Stomach (tissue), 9 donors: ENCODE measurements around the gene SLC38A10. TPM values are rescaled to one million over a fixed set of nuclear protein-coding genes. Genes with fewer than 3 reads are reported as not detected.

Experiments
- DNase-seq, 2 donors: peaks; one replicate each; pipeline versions ENCODE4 v3.0.0 to v3.0.0-alpha.2; 2013 to 2019
- H3K27ac ChIP-seq, 5 donors: fragments of 200-600 bp in 4 of 5; sonication (generic) in 4 of 5; one replicate each; pipeline ENCODE4 v1.5.1; 2013 to 2019; ENCODE audit warnings: mild to moderate bottlenecking in 1 of 5, moderate library complexity in 1 of 5
- H3K27me3 ChIP-seq, 3 donors: fragments of 200-600 bp; sonication (generic); one replicate each; pipeline ENCODE4 v1.5.1; 2017 to 2019; ENCODE audit warnings: mixed run types in 1 of 3
- H3K36me3 ChIP-seq, 4 donors: fragments of 200-600 bp; sonication (generic); 1 replicate in 3 of 4; 2 replicates in 1 of 4; pipeline ENCODE4 v1.5.1; 2016 to 2019
- H3K4me1 ChIP-seq, 4 donors: fragments of 200-600 bp; sonication (generic); one replicate each; pipeline ENCODE4 v1.5.1; 2016 to 2019
- H3K4me3 ChIP-seq, 4 donors: fragments of 200-600 bp; sonication (generic) in 3 of 4; one replicate each; pipeline ENCODE4 v1.5.1; 2016 to 2019; ENCODE audit warnings: mild to moderate bottlenecking in 1 of 4
- H3K9me3 ChIP-seq, 4 donors: fragments of 200-600 bp; sonication (generic); one replicate each; pipeline ENCODE4 v1.5.1; 2016 to 2019
- EP300 ChIP-seq: sonication (generic); formaldehyde crosslinking; IDR thresholded peaks from one replicate; pipeline ENCODE4 v1.6.1; 2017; ENCODE audit warnings: antibody characterized with exemption
- POLR2A ChIP-seq, 4 donors: fragments of 450-650 bp; IDR thresholded peaks; one replicate each; pipeline ENCODE4 v1.6.1; 2016; ENCODE audit warnings: antibody characterized with exemption in 4 of 4, control low read depth in 2 of 4, mild to moderate bottlenecking in 1 of 4, moderate library complexity in 1 of 4
- POLR2AphosphoS5 ChIP-seq, 3 donors: sonication (generic); formaldehyde crosslinking; IDR thresholded peaks; one replicate each; pipeline ENCODE4 v1.6.1; 2016; ENCODE audit warnings: antibody characterized with exemption in 3 of 3
- WGBS, 5 donors: extraction: QIAGEN DNeasy Blood & Tissue Kit in 3 of 5; methylation state at CpG; one replicate each; pipeline versions ENCODE4 v1.1.5 to v1.1.7; 2013 to 2018; 5-methylcytosine and 5-hydroxymethylcytosine counted together
- intact Hi-C: fragments of 100-400 bp; cut with DNase I; formaldehyde crosslinking; loops from one replicate; pipeline ENCODE4 v1.15.1; 2023; ENCODE audit warnings: low total_unique reads
- polyA plus RNA-seq, 3 donors: library from polyadenylated mRNA; stranded (reverse); fragments of 200-250 nt; gene quantifications; one replicate each; pipeline ENCODE4 v1.2.3, GENCODE V29; 2013
- total RNA-seq, 5 donors: library from RNA; depleted of rRNA; stranded (reverse); fragments of >200 nt; gene quantifications; one replicate each; pipeline versions ENCODE4 v1.1.0 to v1.2.3, GENCODE V29; 2014 to 2016
- TF ChIP-seq, protein P1 (sequence below), 7 experiments: fragments of 450-650 bp in 4 of 7; fragments of 200-600 bp in 3 of 7; sonication (generic) in 3 of 7; IDR thresholded peaks; one replicate each; pipeline ENCODE4 v1.5.1; 2016 to 2019; ENCODE audit warnings: antibody characterized with exemption in 7 of 7, control low read depth in 2 of 7, mild to moderate bottlenecking in 1 of 7
- donor health status: healthy with polysubstance abuse.
- donor health status: Bipolar disorder and iron deficiency.
- donor health status: healthy.

The SLC38A10 gene
- total and polyA plus RNA-seq, 8 donors = 18.6 to 140 (median 67.3) TPM

DNA sequence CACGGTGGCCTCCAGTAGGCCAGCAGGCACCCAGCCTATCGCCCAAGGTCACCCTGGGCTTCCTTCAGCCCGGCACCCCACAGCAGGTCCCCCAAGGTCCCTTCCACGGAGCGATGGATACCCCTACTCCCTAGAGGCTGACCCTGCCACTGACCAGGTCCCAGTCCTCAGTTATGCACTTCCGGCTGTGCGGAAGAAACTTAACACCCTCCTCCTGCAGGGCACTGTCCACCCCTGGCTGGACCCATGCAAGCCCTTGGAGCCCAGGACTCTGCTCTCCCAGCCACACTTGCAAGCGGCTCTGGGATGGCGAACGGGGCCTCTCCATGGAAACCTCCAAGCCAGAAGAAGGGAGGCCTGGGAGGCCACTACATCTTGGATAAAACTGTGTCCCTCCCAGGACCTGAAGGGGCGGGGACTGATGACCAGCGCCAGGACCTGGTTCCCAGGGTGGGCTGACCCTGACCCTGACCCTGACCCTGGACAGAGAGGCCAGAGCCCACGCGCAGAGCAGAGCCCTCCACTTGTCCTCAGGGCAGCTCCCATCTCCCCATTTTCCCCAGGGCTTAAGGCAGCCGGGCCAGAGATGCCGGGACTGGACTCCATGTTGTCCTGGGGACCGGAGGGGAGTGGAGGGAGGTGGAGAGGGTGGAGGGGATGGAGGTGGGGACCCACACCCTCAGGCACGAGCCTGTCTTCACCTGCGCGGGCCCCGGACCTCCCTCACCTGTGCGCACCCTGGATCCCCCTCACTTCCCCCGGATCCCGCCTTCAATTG lies 73.1 kb downstream of the SLC38A10 start:
- no peak for DNase-seq
- H3K27ac ChIP-seq = peak overlapping the region in 3 of 5 donors; percentile 69 to 76 (median 73)

DNA sequence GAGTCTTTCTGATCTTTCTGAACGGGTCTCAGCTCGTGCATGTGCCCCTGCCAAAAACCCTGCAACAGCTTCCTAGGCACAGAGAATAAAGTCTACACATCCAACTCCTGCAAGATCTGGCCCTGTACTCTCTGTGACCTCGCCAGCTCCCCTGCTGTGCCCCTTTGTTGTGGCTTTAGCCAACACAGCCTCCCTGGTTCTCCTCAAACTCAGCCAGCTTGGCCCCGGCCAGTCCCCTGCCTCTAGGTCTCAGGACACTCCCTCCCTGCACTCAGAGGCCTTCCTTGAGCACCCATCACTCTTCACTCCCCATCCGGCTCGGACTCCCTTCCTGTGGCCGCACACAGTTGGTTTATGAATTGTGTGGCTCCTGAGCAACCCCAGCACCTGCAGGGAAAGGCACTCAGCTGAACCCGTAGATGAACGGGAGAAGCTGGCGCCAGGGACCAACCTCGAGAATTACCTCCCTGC lies 73.7 kb downstream of the SLC38A10 start:
- Histone ChIP-seq H3K36me3 (peaks cover 0 to 36% (median 24%) of the 10 kb centered on the region in 4 donors), H3K27ac (no peak overlapping the region), H3K9me3 (no peaks in the 10 kb centered on the region), H3K4me1 (peaks cover 19 to 26% (median 26%) of the 10 kb centered on the region in 4 donors), H3K27me3 (no peaks in the 10 kb centered on the region), H3K4me3 (peak overlapping the region in 3 of 4 donors; percentile 83 to 92 (median 88))
- DNase-seq = no peak
- intact Hi-C loops = no loop called here
- 58 to 72% (median 65%) methylated on average over 11 of the region's 11 CpGs for WGBS, 5 donors
- TF ChIP-seq, protein P1, sequence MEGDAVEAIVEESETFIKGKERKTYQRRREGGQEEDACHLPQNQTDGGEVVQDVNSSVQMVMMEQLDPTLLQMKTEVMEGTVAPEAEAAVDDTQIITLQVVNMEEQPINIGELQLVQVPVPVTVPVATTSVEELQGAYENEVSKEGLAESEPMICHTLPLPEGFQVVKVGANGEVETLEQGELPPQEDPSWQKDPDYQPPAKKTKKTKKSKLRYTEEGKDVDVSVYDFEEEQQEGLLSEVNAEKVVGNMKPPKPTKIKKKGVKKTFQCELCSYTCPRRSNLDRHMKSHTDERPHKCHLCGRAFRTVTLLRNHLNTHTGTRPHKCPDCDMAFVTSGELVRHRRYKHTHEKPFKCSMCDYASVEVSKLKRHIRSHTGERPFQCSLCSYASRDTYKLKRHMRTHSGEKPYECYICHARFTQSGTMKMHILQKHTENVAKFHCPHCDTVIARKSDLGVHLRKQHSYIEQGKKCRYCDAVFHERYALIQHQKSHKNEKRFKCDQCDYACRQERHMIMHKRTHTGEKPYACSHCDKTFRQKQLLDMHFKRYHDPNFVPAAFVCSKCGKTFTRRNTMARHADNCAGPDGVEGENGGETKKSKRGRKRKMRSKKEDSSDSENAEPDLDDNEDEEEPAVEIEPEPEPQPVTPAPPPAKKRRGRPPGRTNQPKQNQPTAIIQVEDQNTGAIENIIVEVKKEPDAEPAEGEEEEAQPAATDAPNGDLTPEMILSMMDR (IDR thresholded peaks at IDR 0.05) = no peak
- no peak for TF ChIP-seq POLR2AphosphoS5 (IDR thresholded peaks at IDR 0.05)
- TF ChIP-seq EP300 = no peak
- no peak for TF ChIP-seq POLR2A (IDR thresholded peaks at IDR 0.05)

More for the DNA sequence above, 73.1 kb downstream of the SLC38A10 start:
- intact Hi-C loops = no loop called here
- peaks cover 19 to 26% (median 26%) of the 10 kb centered on the region in 4 donors for H3K4me1 ChIP-seq
- H3K36me3 ChIP-seq = peaks cover 0 to 29% (median 21%) of the 10 kb centered on the region in 4 donors
- H3K9me3 ChIP-seq = no peaks in the 10 kb centered on the region
- no peak for TF ChIP-seq EP300
- TF ChIP-seq POLR2A (IDR thresholded peaks at IDR 0.05) = no peak
- WGBS, 5 donors = 11 to 22% (median 14%) methylated on average over 17 to 24 of the region's 24 CpGs
- H3K27me3 ChIP-seq = no peaks in the 10 kb centered on the region
- H3K4me3 ChIP-seq = peak overlapping the region; percentile 78 to 92 (median 86)

DNA sequence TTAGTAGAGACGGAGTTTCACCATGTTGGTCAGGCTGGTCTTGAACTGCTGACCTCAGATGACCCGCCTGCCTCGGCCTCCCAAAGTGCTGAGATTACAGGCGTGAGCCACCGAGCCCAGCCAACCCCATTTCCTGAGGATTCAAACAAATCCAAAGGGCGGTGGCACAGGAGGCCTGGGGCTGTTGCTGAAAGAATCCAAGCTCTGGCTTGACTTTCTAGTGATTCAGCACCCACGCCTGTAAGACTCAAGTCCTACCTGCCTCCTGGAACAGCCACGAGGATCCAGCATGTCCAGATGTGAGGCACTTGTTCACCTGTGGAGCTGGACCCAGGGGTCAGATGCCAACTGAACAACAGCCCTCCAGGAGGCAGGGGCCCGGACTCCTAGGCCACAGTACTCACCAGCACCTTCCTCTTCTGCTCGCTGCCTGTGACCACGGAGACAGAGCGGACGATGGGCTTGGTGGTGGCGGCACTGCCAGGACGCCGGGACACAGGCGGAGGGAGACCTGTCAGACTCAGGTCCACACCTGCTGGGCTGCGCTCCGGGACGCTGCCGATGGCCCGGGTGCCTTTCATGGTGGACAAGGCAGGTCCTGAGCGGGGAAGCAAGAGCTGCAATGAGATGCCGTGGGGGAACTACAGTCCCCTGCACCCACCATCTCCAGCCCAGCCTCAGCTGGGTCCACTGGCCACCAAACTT lies 75.5 kb downstream of the SLC38A10 start:
- Histone ChIP-seq H3K27me3 (no peaks in the 10 kb centered on the region), H3K9me3 (no peaks in the 10 kb centered on the region), H3K36me3 (peaks cover 0 to 36% (median 24%) of the 10 kb centered on the region in 4 donors), H3K4me3 (no peak overlapping the region), H3K4me1 (peaks cover 19 to 26% (median 26%) of the 10 kb centered on the region in 4 donors), H3K27ac (no peak overlapping the region)
- no peak for DNase-seq
- TF ChIP-seq EP300 = no peak
- TF ChIP-seq POLR2AphosphoS5 (IDR thresholded peaks at IDR 0.05) = no peak
- no peak for TF ChIP-seq POLR2A (IDR thresholded peaks at IDR 0.05)
- TF ChIP-seq, protein P1 (IDR thresholded peaks at IDR 0.05) = no peak
- intact Hi-C loops = no loop called here
- 94 to 96% (median 94%) methylated on average over 23 to 24 of the region's 24 CpGs for WGBS, 5 donors

DNA sequence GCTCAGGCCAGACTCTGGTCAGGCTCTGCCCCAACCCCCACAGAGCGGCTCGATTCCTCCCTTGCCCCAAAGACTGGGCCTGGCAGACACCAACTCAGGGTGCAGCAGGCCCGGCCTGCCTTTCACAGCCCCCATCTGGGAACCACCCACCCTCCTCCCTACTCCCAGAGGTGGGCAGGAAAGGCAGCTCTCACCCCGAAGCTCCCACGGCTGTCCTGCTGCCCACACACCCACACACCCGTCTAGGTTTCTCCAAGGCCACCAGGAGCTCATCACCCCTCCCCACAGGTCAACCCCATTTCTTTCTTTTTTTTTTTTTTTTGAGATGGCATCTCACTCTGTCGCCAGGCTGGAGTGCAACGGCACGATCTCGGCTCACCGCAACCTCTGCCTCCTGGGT lies 76.1 kb downstream of the SLC38A10 start:
- Histone ChIP-seq H3K9me3 (no peaks in the 10 kb centered on the region), H3K27me3 (no peaks in the 10 kb centered on the region), H3K4me3 (no peak overlapping the region), H3K36me3 (peaks cover 0 to 36% (median 24%) of the 10 kb centered on the region in 4 donors), H3K4me1 (peaks cover 19 to 26% (median 26%) of the 10 kb centered on the region in 4 donors), H3K27ac (no peak overlapping the region)
- no peak for DNase-seq
- TF ChIP-seq EP300 (no peak), POLR2A (IDR thresholded peaks at IDR 0.05) (no peak), POLR2AphosphoS5 (IDR thresholded peaks at IDR 0.05) (no peak)
- TF ChIP-seq, protein P1 (IDR thresholded peaks at IDR 0.05) = no peak
- intact Hi-C loops = no loop called here
- WGBS, 5 donors = 93 to 98% (median 97%) methylated on average over 9 to 11 of the region's 11 CpGs
